IPS DF 6.9 (cell line): Measurements from ENCODE around the gene CTTNBP2.

Source experiments
- DNase-seq: peaks from one replicate; pipeline ENCODE4 v3.0.0-alpha.2; 2013; ENCODE audit warnings: low read depth, low spot score
- H3K27ac ChIP-seq: one replicate; pipeline ENCODE4 v1.5.1; 2013; ENCODE audit warnings: low read length, control low read depth
- H3K27me3 ChIP-seq: 2 replicates; pipeline ENCODE4 v1.6.1; 2013; ENCODE audit warnings: mild to moderate bottlenecking, low read length; ENCODE audit not compliant: control insufficient read depth, insufficient read depth
- H3K36me3 ChIP-seq: 2 replicates; pipeline ENCODE4 v1.6.1; 2013; ENCODE audit warnings: low read length; ENCODE audit not compliant: control insufficient read depth, insufficient read depth
- H3K4me1 ChIP-seq: 2 replicates; pipeline ENCODE4 v1.6.1; 2013; ENCODE audit warnings: low read length; ENCODE audit not compliant: control insufficient read depth, insufficient read depth
- H3K4me3 ChIP-seq: 2 replicates; pipeline ENCODE4 v1.5.1; 2013; ENCODE audit warnings: mild to moderate bottlenecking, low read length
- H3K9me3 ChIP-seq: 2 replicates; pipeline ENCODE4 v1.6.1; 2013; ENCODE audit warnings: low read length, inconsistent platforms; ENCODE audit not compliant: control insufficient read depth, insufficient read depth
- WGBS: extraction: QIAGEN DNeasy Blood & Tissue Kit; methylation state at CpG from one replicate; pipeline ENCODE4 v1.1.7; 2013; ENCODE audit warnings: mixed read lengths, missing lambda C conversion rate; ENCODE audit not compliant: insufficient read length, insufficient coverage; 5-methylcytosine and 5-hydroxymethylcytosine counted together

Gene CTTNBP2

GRCh38 chr7:117806011-117806410 is 67.2 kb downstream of the CTTNBP2 start:
- H3K27ac ChIP-seq, result no peak overlapping the region
- H3K9me3 ChIP-seq, result no peaks in the 10 kb centered on the region
- DNase-seq, result no peak
- no peak overlapping the region for H3K4me3 ChIP-seq
- no CpG with 5 or more reads among the region's 5 CpGs for WGBS
- H3K27me3 ChIP-seq, result no peaks in the 10 kb centered on the region
- no peaks in the 10 kb centered on the region for H3K36me3 ChIP-seq
- H3K4me1 ChIP-seq, result peaks cover 3% of the 10 kb centered on the region

GRCh38 chr7:117805241-117805640 is 68.0 kb downstream of the CTTNBP2 start:
- Histone ChIP-seq H3K27ac (no peak overlapping the region), H3K4me1 (peaks cover 1% of the 10 kb centered on the region), H3K4me3 (no peak overlapping the region), H3K36me3 (no peaks in the 10 kb centered on the region), H3K27me3 (no peaks in the 10 kb centered on the region), H3K9me3 (no peaks in the 10 kb centered on the region)
- no peak for DNase-seq
- no CpG with 5 or more reads among the region's 3 CpGs for WGBS

GRCh38 chr7:117803476-117803875 is 69.8 kb downstream of the CTTNBP2 start:
- Histone ChIP-seq H3K36me3 (no peaks in the 10 kb centered on the region), H3K27me3 (no peaks in the 10 kb centered on the region), H3K27ac (no peak overlapping the region), H3K4me3 (no peak overlapping the region), H3K4me1 (no peaks in the 10 kb centered on the region; the same call in 1 of the 2 replicates), H3K9me3 (no peaks in the 10 kb centered on the region)
- DNase-seq, result no peak
- 100% methylated on average over 1 of the region's 2 CpGs for WGBS

- WGBS, result no CpG with 5 or more reads among the region's 2 CpGs
- Histone ChIP-seq H3K36me3 (no peaks in the 10 kb centered on the region), H3K4me1 (no peaks in the 10 kb centered on the region; the same call in 1 of the 2 replicates), H3K27ac (no peak overlapping the region), H3K4me3 (no peak overlapping the region), H3K9me3 (no peaks in the 10 kb centered on the region), H3K27me3 (no peaks in the 10 kb centered on the region)
- no peak for DNase-seq
Observed at GRCh38 chr7:117802660-117803059, 70.6 kb downstream of the CTTNBP2 start.

GRCh38 chr7:117800841-117801240 is 72.4 kb downstream of the CTTNBP2 start:
- DNase-seq, result no peak
- Histone ChIP-seq H3K9me3 (no peaks in the 10 kb centered on the region), H3K36me3 (no peaks in the 10 kb centered on the region), H3K4me3 (no peak overlapping the region), H3K27me3 (no peaks in the 10 kb centered on the region), H3K4me1 (no peaks in the 10 kb centered on the region; the same call in 1 of the 2 replicates), H3K27ac (no peak overlapping the region)
- no CpG with 5 or more reads among the region's 1 CpG for WGBS

- Histone ChIP-seq H3K4me3 (no peak overlapping the region), H3K4me1 (no peaks in the 10 kb centered on the region; the same call in 1 of the 2 replicates), H3K9me3 (no peaks in the 10 kb centered on the region), H3K36me3 (no peaks in the 10 kb centered on the region), H3K27me3 (no peaks in the 10 kb centered on the region), H3K27ac (no peak overlapping the region)
- DNase-seq, result no peak
- no CpG with 5 or more reads among the region's 3 CpGs for WGBS
Observed at GRCh38 chr7:117800406-117800805, 72.8 kb downstream of the CTTNBP2 start.

GRCh38 chr7:117796889-117797288 is 76.4 kb downstream of the CTTNBP2 start:
- no CpG with 5 or more reads among the region's 1 CpG for WGBS
- DNase-seq, result no peak

GRCh38 chr7:117793976-117794375 is 79.3 kb downstream of the CTTNBP2 start:
- Histone ChIP-seq H3K9me3 (no peaks in the 10 kb centered on the region), H3K36me3 (peaks cover 8% of the 10 kb centered on the region; the same call in 1 of the 2 replicates), H3K4me1 (peaks cover 1% of the 10 kb centered on the region; the same call in 1 of the 2 replicates), H3K27me3 (no peaks in the 10 kb centered on the region), H3K27ac (no peak overlapping the region), H3K4me3 (no peak overlapping the region)
- no peak for DNase-seq
- no CpG with 5 or more reads among the region's 2 CpGs for WGBS

More at GRCh38 chr7:117796889-117797288, 76.4 kb downstream of the CTTNBP2 start:
- H3K4me1 ChIP-seq, result no peaks in the 10 kb centered on the region
- no peak overlapping the region for H3K27ac ChIP-seq
- H3K4me3 ChIP-seq, result no peak overlapping the region
- H3K9me3 ChIP-seq, result no peaks in the 10 kb centered on the region
- H3K27me3 ChIP-seq, result no peaks in the 10 kb centered on the region
- 0 out of 2 replicates have a peak, but pooled peaks cover 2% of the 10 kb centered on the region for H3K36me3 ChIP-seq

GRCh38 chr7:117793521-117793920 is 79.7 kb downstream of the CTTNBP2 start:
- DNase-seq, result no peak
- H3K4me3 ChIP-seq, result no peak overlapping the region
- WGBS, result no CpG with 5 or more reads among the region's 3 CpGs
- peaks cover 8% of the 10 kb centered on the region; the same call in 1 of the 2 replicates for H3K36me3 ChIP-seq
- no peaks in the 10 kb centered on the region for H3K27me3 ChIP-seq
- peaks cover 1% of the 10 kb centered on the region; the same call in 1 of the 2 replicates for H3K4me1 ChIP-seq
- no peaks in the 10 kb centered on the region for H3K9me3 ChIP-seq
- no peak overlapping the region for H3K27ac ChIP-seq

GRCh38 chr7:117791877-117792780 is 81.1 kb downstream of the CTTNBP2 start:
- Histone ChIP-seq H3K36me3 (peaks cover 8% of the 10 kb centered on the region; the same call in 1 of the 2 replicates), H3K9me3 (no peaks in the 10 kb centered on the region), H3K27ac (no peak overlapping the region), H3K4me1 (peaks cover 1% of the 10 kb centered on the region; the same call in 1 of the 2 replicates), H3K27me3 (no peaks in the 10 kb centered on the region), H3K4me3 (no peak overlapping the region)
- WGBS, result no CpG with 5 or more reads among the region's 18 CpGs
- no peak for DNase-seq
